ENCODE measurements around the gene RALGDS.

- TF ChIP-seq, protein P1, sequence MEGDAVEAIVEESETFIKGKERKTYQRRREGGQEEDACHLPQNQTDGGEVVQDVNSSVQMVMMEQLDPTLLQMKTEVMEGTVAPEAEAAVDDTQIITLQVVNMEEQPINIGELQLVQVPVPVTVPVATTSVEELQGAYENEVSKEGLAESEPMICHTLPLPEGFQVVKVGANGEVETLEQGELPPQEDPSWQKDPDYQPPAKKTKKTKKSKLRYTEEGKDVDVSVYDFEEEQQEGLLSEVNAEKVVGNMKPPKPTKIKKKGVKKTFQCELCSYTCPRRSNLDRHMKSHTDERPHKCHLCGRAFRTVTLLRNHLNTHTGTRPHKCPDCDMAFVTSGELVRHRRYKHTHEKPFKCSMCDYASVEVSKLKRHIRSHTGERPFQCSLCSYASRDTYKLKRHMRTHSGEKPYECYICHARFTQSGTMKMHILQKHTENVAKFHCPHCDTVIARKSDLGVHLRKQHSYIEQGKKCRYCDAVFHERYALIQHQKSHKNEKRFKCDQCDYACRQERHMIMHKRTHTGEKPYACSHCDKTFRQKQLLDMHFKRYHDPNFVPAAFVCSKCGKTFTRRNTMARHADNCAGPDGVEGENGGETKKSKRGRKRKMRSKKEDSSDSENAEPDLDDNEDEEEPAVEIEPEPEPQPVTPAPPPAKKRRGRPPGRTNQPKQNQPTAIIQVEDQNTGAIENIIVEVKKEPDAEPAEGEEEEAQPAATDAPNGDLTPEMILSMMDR (IDR thresholded peaks at IDR 0.05), result no peak
- TF ChIP-seq EP300 (IDR thresholded peaks at IDR 0.05), result no peak
- no peak for TF ChIP-seq POLR2A (IDR thresholded peaks at IDR 0.05)
These were observed 6.4 kb upstream of the RALGDS start for GRCh38 chr9:133127340-133127981.

Measured in gastroesophageal sphincter (tissue), 3 donors.